ENCODE results near the gene PIWIL4.
"Not testable (repeated sequence)": the region's sequence is repeated elsewhere in the genome, so short reads cannot be mapped to it uniquely, and the experiment has no call there.

The PIWIL4 gene

DNA sequence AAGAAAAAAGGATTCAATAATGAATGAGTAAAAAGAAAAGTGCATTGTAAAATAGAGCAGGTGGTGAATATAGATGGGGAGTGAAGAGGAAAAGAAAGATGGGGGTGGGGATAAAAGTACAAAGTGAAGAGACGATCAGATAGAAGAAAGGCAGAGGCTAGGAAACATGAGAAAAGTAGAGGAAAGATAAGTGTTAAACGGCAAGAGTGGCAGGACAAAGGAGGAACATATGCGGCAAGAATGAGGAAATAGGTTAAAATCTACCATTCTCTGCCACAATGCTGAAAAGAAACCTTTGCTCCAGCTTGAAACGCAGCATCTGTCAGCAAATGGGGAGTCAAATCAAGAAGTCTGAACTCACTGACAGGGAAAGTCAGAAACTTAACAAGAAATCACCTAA lies 16.7 kb upstream of the PIWIL4 start:
- TF ChIP-seq FOXM1 (IDR thresholded peaks at IDR 0.05; ENCODE audit: borderline replicate concordance) (no peak), SUZ12 (IDR thresholded peaks at IDR 0.05) (no peak), ZNF384 (IDR thresholded peaks at IDR 0.05) (no peak), CTBP1 (IDR thresholded peaks at IDR 0.05; ENCODE audit: borderline replicate concordance) (no peak), ARNT (IDR thresholded peaks at IDR 0.05) (no peak), BHLHE40 (IDR thresholded peaks at IDR 0.05; ENCODE audit: borderline replicate concordance) (no peak), LEF1 (IDR thresholded peaks at IDR 0.05; ENCODE audit: borderline replicate concordance) (no peak), SP1 (IDR thresholded peaks at IDR 0.05) (no peak), FOXA1 (IDR thresholded peaks at IDR 0.05) (no peak), HDGF (IDR thresholded peaks at IDR 0.05; ENCODE audit: borderline replicate concordance) (no peak), ELF4 (IDR thresholded peaks at IDR 0.05) (no peak), NFRKB (IDR thresholded peaks at IDR 0.05) (no peak), FOXK2 (IDR thresholded peaks at IDR 0.05) (no peak), L3MBTL2 (conservative IDR thresholded peaks at IDR 0.05) (no peak)
- TF ChIP-seq, protein P1, sequence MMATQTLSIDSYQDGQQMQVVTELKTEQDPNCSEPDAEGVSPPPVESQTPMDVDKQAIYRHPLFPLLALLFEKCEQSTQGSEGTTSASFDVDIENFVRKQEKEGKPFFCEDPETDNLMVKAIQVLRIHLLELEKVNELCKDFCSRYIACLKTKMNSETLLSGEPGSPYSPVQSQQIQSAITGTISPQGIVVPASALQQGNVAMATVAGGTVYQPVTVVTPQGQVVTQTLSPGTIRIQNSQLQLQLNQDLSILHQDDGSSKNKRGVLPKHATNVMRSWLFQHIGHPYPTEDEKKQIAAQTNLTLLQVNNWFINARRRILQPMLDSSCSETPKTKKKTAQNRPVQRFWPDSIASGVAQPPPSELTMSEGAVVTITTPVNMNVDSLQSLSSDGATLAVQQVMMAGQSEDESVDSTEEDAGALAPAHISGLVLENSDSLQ (IDR thresholded peaks at IDR 0.05) = no peak
- POLR2A ChIA-PET = no interaction called here
- CTCF ChIA-PET = no interaction called here
- DNase-seq (ENCODE audit: extremely low spot score) = no peak

DNA sequence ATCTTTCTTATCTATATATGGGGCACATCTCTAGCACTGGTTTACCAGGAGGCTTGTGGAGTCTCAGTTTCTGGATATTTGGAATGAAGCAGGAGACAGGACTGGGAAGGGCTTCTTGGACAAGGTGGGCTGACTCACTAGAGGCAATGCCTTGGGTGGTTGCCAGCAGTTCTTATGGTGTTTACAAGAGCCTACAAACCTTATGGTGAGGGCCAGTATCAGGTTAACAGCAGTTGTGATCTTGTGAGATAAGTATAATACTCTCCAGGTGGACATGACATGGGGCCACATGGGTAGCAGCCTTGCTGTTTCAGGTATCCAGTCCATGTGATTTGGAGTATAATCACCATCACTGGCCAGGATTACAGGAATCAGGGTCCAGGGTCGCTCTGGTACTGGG lies 13.2 kb upstream of the PIWIL4 start:
- DNase-seq (ENCODE audit: extremely low spot score) = no peak
- CTCF ChIA-PET = no interaction called here
- POLR2A ChIA-PET = interaction anchor here (1.0 kb wide), 1 partner anchor 10 kb away, joined by 3 read pairs; the partner anchor contains the start of gene FUT4

DNA sequence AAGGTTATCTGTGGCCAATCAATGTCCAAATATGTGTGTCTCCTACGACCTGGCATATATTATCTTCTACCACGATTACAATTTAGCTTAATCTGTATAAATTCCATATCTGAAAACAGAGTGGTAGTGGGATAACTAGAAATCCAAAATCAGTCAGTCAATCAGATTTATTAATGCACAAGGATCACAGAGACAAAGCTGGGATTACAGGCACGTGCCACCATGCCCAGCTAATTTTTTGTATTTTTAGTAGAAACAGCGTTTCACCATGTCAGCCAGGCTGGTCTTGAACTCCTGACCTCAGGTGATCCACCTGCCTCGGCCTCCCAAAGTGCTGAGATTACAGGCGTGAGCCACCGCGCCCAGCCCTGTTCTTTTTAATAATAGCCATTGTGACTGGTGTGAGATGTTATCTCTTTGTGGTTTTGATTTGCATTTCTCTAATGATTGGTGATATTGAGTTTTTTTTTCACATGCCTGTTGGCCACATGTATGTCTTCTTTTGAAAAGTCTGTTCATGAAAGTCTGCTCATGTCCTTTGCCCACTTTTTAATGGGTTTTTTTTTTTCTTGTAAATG lies 11.3 kb upstream of the PIWIL4 start:
- CTCF ChIA-PET; POLR2A ChIA-PET; DNase-seq (ENCODE audit: extremely low spot score): not testable (repeated sequence)

More for the DNA sequence above, 13.2 kb upstream of the PIWIL4 start:
- TF ChIP-seq FOXM1 (IDR thresholded peaks at IDR 0.05; ENCODE audit: borderline replicate concordance) = no peak
- TF ChIP-seq TARDBP (IDR thresholded peaks at IDR 0.05) = no peak
- no peak for TF ChIP-seq BHLHE40 (IDR thresholded peaks at IDR 0.05; ENCODE audit: borderline replicate concordance)
- TF ChIP-seq SUZ12 (IDR thresholded peaks at IDR 0.05) = no peak
- no peak for TF ChIP-seq NFRKB (IDR thresholded peaks at IDR 0.05)
- TF ChIP-seq ZNF384 (IDR thresholded peaks at IDR 0.05) = no peak
- TF ChIP-seq LEF1 (IDR thresholded peaks at IDR 0.05; ENCODE audit: borderline replicate concordance) = no peak
- TF ChIP-seq ARNT (IDR thresholded peaks at IDR 0.05) = no peak
- TF ChIP-seq SP1 (IDR thresholded peaks at IDR 0.05) = no peak
- TF ChIP-seq CTBP1 (IDR thresholded peaks at IDR 0.05; ENCODE audit: borderline replicate concordance) = no peak
- TF ChIP-seq ELF4 (IDR thresholded peaks at IDR 0.05) = no peak
- TF ChIP-seq HDGF (IDR thresholded peaks at IDR 0.05; ENCODE audit: borderline replicate concordance) = no peak
- TF ChIP-seq, protein P1 (IDR thresholded peaks at IDR 0.05) = no peak
- TF ChIP-seq FOXK2 (IDR thresholded peaks at IDR 0.05) = no peak
- TF ChIP-seq FOXA1 (IDR thresholded peaks at IDR 0.05) = no peak
- TF ChIP-seq L3MBTL2 (conservative IDR thresholded peaks at IDR 0.05) = no peak

DNA sequence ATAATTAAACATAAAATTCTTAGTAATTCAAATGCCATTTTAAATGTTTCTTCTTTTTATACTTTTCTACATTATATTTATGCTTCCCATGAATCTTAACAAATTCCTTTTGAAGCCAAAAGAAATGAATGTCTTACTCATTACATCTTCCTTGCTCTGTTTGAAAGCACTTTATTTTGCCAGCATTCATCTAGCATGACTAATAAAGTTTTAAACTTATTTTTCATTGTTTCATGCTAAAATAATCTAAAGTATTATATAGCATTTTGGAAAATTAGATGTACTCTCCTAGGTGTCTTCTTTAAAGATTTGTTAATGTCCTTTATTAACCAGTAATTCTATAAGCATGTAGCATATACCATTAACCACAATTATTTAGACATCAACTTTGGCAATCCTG lies 9.7 kb upstream of the PIWIL4 start:
- no peak for DNase-seq (ENCODE audit: extremely low spot score)
- POLR2A ChIA-PET = no interaction called here
- TF ChIP-seq NFRKB (IDR thresholded peaks at IDR 0.05) (no peak), CTBP1 (IDR thresholded peaks at IDR 0.05; ENCODE audit: borderline replicate concordance) (no peak), TARDBP (IDR thresholded peaks at IDR 0.05) (no peak), FOXM1 (IDR thresholded peaks at IDR 0.05; ENCODE audit: borderline replicate concordance) (no peak), ARNT (IDR thresholded peaks at IDR 0.05) (no peak), SUZ12 (IDR thresholded peaks at IDR 0.05) (no peak), BHLHE40 (IDR thresholded peaks at IDR 0.05; ENCODE audit: borderline replicate concordance) (no peak), HDGF (IDR thresholded peaks at IDR 0.05; ENCODE audit: borderline replicate concordance) (no peak)
- TF ChIP-seq, protein P1 (IDR thresholded peaks at IDR 0.05) = no peak
- CTCF ChIA-PET = no interaction called here

DNA sequence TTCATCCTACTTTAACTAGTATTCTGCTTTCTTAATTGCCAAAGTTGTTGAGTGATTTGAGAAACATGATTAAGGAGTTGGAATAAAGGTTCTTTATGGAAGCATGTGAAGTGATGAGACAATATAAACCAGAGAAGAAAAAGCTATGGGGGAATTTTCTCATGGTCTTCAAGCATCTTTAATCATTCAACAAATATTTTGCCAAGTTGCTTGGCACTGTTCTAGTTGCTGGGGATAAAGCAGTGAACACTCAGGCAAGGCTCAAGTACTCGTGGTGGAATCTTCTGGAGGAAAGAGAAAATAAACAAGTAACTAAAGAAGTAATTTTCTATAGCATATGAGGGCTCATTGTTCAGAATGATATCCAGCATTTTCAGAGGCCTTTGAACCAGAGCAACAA lies 9.2 kb upstream of the PIWIL4 start:
- ChIA-PET POLR2A (no interaction called here), CTCF (no interaction called here)
- no peak for DNase-seq (ENCODE audit: extremely low spot score)
- TF ChIP-seq L3MBTL2 (conservative IDR thresholded peaks at IDR 0.05) = no peak

DNA sequence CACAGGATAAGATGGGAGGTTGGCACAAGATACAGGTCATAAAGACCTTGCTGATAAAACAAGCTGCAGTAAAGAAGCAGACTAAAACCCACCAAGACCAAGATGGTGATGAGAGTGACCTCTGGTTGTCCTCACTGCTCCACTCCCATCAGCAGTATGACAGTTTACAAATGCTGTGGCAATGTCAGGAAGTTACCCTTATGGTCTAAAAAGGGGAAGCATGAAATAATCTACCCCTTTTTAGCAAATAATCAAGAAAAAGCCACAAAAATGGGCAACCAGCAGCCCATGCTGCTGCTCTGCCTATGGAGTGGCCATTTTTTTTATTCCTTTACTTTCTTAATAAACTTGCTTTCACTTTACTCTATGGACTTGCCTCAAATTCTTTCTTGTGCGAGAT lies 8.7 kb upstream of the PIWIL4 start:
- CTCF ChIA-PET = no interaction called here
- POLR2A ChIA-PET = interaction anchor here (0.9 kb wide), 1 partner anchor 14 kb away, joined by 3 read pairs; no protein-coding TSS in a partner anchor
- no peak for DNase-seq (ENCODE audit: extremely low spot score)
- TF ChIP-seq ARNT (IDR thresholded peaks at IDR 0.05) = no peak
- no peak for TF ChIP-seq HDGF (IDR thresholded peaks at IDR 0.05; ENCODE audit: borderline replicate concordance)
- no peak for TF ChIP-seq TARDBP (IDR thresholded peaks at IDR 0.05)
- no peak for TF ChIP-seq ELF4 (IDR thresholded peaks at IDR 0.05)
- no peak for TF ChIP-seq CTBP1 (IDR thresholded peaks at IDR 0.05; ENCODE audit: borderline replicate concordance)
- TF ChIP-seq LEF1 (IDR thresholded peaks at IDR 0.05; ENCODE audit: borderline replicate concordance) = no peak

DNA sequence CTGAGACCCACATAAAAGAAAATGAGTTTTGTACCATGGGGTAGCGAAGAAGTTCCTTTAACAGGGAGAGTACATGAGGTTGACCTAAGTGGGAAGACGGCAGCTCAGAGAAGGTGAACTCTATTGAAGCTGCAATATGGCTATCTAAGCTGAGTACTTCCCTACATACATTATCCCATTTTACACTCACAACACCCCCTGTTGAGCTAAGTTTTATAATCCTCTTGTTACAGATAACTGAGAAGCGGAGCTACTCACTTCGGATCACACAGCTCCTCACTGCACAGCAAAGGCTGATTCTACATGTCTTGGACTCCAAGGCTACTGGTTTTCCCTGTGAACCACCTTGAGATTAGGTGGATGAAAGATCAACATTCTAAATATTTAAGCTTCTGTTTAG lies 8.2 kb upstream of the PIWIL4 start:
- no peak for TF ChIP-seq FOXA1 (IDR thresholded peaks at IDR 0.05)
- no peak for TF ChIP-seq BHLHE40 (IDR thresholded peaks at IDR 0.05; ENCODE audit: borderline replicate concordance)
- TF ChIP-seq FOXM1 (IDR thresholded peaks at IDR 0.05; ENCODE audit: borderline replicate concordance) = no peak
- no peak for TF ChIP-seq NFRKB (IDR thresholded peaks at IDR 0.05)
- TF ChIP-seq ARNT (IDR thresholded peaks at IDR 0.05) = no peak
- no peak for TF ChIP-seq SUZ12 (IDR thresholded peaks at IDR 0.05)
- TF ChIP-seq FOXK2 (IDR thresholded peaks at IDR 0.05) = no peak
- TF ChIP-seq ZNF384 (IDR thresholded peaks at IDR 0.05) = no peak
- TF ChIP-seq, protein P1 (IDR thresholded peaks at IDR 0.05) = no peak
- no peak for TF ChIP-seq TARDBP (IDR thresholded peaks at IDR 0.05)
- no peak for TF ChIP-seq ELF4 (IDR thresholded peaks at IDR 0.05)
- no peak for TF ChIP-seq L3MBTL2 (conservative IDR thresholded peaks at IDR 0.05)
- no peak for TF ChIP-seq LEF1 (IDR thresholded peaks at IDR 0.05; ENCODE audit: borderline replicate concordance)
- TF ChIP-seq CTBP1 (IDR thresholded peaks at IDR 0.05; ENCODE audit: borderline replicate concordance) = no peak
- no peak for TF ChIP-seq HDGF (IDR thresholded peaks at IDR 0.05; ENCODE audit: borderline replicate concordance)
- no peak for TF ChIP-seq SP1 (IDR thresholded peaks at IDR 0.05)
- DNase-seq (ENCODE audit: extremely low spot score) = no peak
- CTCF ChIA-PET = no interaction called here
- POLR2A ChIA-PET = interaction anchor here (0.9 kb wide), 1 partner anchor 15 kb away, joined by 3 read pairs; no protein-coding TSS in a partner anchor

Data from HEK293T (cell line).